ENCODE measurements around the gene TMEM248.

DNA sequence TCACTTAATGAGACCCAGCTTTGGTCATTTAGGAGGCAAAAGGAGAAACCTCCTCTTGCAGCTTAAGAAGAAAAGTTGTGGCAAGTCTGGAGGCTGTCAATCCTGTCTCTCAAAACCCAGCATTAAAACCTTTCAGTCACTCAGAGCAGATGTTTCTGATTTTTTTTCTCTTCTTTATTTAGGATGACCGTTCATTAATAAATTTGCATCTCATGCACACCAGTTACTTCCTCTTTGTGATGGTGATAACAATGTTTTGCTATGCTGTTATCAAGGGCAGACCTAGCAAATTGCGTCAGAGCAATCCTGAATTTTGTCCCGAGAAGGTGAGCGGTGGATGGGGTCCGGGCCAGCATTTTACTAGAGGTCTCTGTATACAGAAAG, 32.0 kb downstream of the TMEM248 start:
- TF ChIP-seq, protein P1, sequence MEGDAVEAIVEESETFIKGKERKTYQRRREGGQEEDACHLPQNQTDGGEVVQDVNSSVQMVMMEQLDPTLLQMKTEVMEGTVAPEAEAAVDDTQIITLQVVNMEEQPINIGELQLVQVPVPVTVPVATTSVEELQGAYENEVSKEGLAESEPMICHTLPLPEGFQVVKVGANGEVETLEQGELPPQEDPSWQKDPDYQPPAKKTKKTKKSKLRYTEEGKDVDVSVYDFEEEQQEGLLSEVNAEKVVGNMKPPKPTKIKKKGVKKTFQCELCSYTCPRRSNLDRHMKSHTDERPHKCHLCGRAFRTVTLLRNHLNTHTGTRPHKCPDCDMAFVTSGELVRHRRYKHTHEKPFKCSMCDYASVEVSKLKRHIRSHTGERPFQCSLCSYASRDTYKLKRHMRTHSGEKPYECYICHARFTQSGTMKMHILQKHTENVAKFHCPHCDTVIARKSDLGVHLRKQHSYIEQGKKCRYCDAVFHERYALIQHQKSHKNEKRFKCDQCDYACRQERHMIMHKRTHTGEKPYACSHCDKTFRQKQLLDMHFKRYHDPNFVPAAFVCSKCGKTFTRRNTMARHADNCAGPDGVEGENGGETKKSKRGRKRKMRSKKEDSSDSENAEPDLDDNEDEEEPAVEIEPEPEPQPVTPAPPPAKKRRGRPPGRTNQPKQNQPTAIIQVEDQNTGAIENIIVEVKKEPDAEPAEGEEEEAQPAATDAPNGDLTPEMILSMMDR (IDR thresholded peaks at IDR 0.05): no peak
- TF ChIP-seq POLR2A (IDR thresholded peaks at IDR 0.05) (no peak), EP300 (IDR thresholded peaks at IDR 0.05) (no peak)
